Vagina (tissue), 2 donors: ENCODE results near the gene ANKS1B. TPM values are rescaled to one million over a fixed set of nuclear protein-coding genes. Genes with fewer than 3 reads are reported as not detected.

ENCODE experiments used
- DNase-seq, 2 donors: peaks; one replicate each; pipeline ENCODE4 v3.0.0-alpha.2; 2017; ENCODE audit errors: extremely low spot score in 2 of 2
- H3K27ac ChIP-seq: fragments of 200-600 bp; sonication (generic); one replicate; pipeline ENCODE4 v1.5.1; 2019
- H3K27me3 ChIP-seq: fragments of 200-600 bp; sonication (generic); one replicate; pipeline ENCODE4 v1.5.1; 2019
- H3K36me3 ChIP-seq, 2 donors: fragments of 200-600 bp; sonication (generic); one replicate each; pipeline ENCODE4 v1.5.1; 2017 to 2019
- H3K4me1 ChIP-seq: fragments of 200-600 bp; sonication (generic); one replicate; pipeline ENCODE4 v1.5.1; 2019
- H3K4me3 ChIP-seq, 2 donors: fragments of 200-600 bp; sonication (generic); 1 replicate in 1 of 2; 2 replicates in 1 of 2; pipeline ENCODE4 v1.5.1; 2016 to 2019
- H3K9me3 ChIP-seq: fragments of 200-600 bp; sonication (generic); one replicate; pipeline ENCODE4 v1.5.1; 2019
- POLR2A ChIP-seq, 2 donors: fragments of 450-650 bp; IDR thresholded peaks; one replicate each; pipeline ENCODE4 v1.6.1; 2017; ENCODE audit warnings: antibody characterized with exemption in 2 of 2, mild to moderate bottlenecking in 2 of 2, moderate library complexity in 2 of 2
- POLR2AphosphoS5 ChIP-seq, 2 donors: sonication (generic); formaldehyde crosslinking; IDR thresholded peaks; one replicate each; pipeline ENCODE4 v1.9.0; 2017; ENCODE audit warnings: antibody characterized with exemption in 2 of 2, mild to moderate bottlenecking in 2 of 2, low read depth in 1 of 2; ENCODE audit not compliant: insufficient read depth in 1 of 2
- intact Hi-C: fragments of 100-400 bp; cut with DNase I; formaldehyde crosslinking; loops from one replicate; pipeline ENCODE4 v1.15.1; 2023
- total RNA-seq: library from RNA; depleted of rRNA; stranded (reverse); fragments of >200 nt; gene quantifications from one replicate; pipeline ENCODE4 v1.2.3, GENCODE V29; 2016
- TF ChIP-seq, protein P1 (sequence below), 3 experiments: fragments of 450-650 bp in 2 of 3; fragments of 200-600 bp in 1 of 3; sonication (generic) in 1 of 3; IDR thresholded peaks; one replicate each; pipeline ENCODE4 v1.5.1; 2017 to 2019; ENCODE audit warnings: antibody characterized with exemption in 3 of 3, mild to moderate bottlenecking in 2 of 3, moderate library complexity in 2 of 3

ANKS1B gene
- total RNA-seq, 1 donor from 2014 or later: 11.5 TPM

DNA sequence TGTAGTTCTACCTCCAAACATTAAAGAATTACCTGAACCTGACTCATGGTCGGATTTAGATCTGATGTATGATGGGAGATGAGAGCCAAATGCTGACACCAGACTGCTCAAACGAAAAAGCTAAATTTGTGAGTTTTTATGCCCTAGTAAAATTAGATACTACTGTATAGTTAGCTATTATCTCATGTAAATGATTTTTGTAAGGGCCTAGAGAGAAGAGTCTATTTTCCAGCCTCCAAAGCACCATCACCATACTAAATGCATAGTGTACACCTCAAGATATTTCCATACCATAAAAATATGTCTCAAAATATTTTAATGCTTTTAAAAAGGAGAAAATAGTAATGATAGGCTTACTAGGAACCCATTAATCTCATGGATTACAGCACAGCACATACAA, 18.3 kb downstream of the ANKS1B start:
- H3K4me1 ChIP-seq: no peaks in the 10 kb centered on the region
- no peak overlapping the region for H3K4me3 ChIP-seq
- H3K27ac ChIP-seq: no peak overlapping the region
- H3K36me3 ChIP-seq: no peaks in the 10 kb centered on the region
- TF ChIP-seq POLR2A (IDR thresholded peaks at IDR 0.05) (no peak), POLR2AphosphoS5 (IDR thresholded peaks at IDR 0.05; ENCODE audit: insufficient read depth in 1 of 2, low read depth in 1 of 2) (no peak)
- TF ChIP-seq, protein P1, sequence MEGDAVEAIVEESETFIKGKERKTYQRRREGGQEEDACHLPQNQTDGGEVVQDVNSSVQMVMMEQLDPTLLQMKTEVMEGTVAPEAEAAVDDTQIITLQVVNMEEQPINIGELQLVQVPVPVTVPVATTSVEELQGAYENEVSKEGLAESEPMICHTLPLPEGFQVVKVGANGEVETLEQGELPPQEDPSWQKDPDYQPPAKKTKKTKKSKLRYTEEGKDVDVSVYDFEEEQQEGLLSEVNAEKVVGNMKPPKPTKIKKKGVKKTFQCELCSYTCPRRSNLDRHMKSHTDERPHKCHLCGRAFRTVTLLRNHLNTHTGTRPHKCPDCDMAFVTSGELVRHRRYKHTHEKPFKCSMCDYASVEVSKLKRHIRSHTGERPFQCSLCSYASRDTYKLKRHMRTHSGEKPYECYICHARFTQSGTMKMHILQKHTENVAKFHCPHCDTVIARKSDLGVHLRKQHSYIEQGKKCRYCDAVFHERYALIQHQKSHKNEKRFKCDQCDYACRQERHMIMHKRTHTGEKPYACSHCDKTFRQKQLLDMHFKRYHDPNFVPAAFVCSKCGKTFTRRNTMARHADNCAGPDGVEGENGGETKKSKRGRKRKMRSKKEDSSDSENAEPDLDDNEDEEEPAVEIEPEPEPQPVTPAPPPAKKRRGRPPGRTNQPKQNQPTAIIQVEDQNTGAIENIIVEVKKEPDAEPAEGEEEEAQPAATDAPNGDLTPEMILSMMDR (IDR thresholded peaks at IDR 0.05): no peak
- H3K9me3 ChIP-seq: no peaks in the 10 kb centered on the region
- DNase-seq: no peak
- intact Hi-C loops: no loop called here
- no peaks in the 10 kb centered on the region for H3K27me3 ChIP-seq

DNA sequence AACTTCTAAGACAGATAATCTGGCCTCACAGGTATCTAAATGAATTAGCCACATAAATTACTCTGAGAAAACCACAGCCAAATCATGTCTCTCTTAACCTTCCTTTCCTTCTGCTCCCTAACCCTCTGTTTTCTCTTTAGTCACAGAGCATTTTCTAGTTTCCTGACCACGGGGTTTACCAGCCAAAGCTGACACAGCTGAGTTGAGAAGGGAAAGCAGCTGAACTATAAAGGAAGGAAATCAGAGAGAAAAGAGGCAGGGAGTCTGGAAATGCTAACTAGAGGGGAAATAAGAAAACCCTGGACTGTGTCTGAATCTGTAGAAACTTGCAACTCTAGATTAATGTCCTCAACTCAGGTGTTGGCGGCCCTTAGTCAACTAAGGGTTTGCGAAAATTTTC, 24.4 kb downstream of the ANKS1B start:
- Histone ChIP-seq H3K9me3 (no peaks in the 10 kb centered on the region), H3K4me1 (peaks cover 12% of the 10 kb centered on the region), H3K36me3 (no peaks in the 10 kb centered on the region), H3K27me3 (no peaks in the 10 kb centered on the region), H3K27ac (no peak overlapping the region), H3K4me3 (no peak overlapping the region)
- no peak for TF ChIP-seq POLR2AphosphoS5 (IDR thresholded peaks at IDR 0.05; ENCODE audit: insufficient read depth in 1 of 2, low read depth in 1 of 2)
- no peak for TF ChIP-seq POLR2A (IDR thresholded peaks at IDR 0.05)
- TF ChIP-seq, protein P1 (IDR thresholded peaks at IDR 0.05): no peak
- intact Hi-C loops: no loop called here
- DNase-seq: no peak

DNA sequence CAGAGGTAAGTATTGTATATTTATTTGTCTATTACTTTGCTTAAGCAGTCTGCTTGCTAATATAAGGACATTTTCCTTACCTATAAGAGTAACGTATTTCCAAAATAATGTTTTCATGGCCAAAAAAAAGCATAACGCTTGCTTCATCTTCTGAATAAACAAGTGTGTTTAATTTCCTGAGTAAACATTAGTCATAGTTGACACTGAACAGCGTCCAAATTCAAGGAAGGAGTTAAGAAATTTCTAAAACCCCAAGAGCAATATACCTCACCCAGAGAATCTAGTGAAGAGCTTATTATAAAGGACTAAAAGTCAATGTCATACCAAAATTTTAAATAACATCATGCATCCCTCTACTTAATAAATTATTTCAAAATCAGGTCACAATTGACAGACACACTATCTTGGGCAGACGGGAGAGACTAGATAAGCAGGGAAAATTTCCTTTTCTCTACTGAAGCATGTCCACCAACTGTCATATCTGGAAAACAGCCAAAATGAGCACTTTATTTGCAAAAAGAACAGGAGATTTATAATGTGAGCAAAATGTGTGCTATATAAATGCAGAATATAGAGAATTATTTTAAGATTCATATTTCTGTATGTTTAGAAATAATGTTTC, 25.1 kb downstream of the ANKS1B start:
- no peak overlapping the region for H3K27ac ChIP-seq
- no peak for TF ChIP-seq POLR2A (IDR thresholded peaks at IDR 0.05)
- TF ChIP-seq, protein P1 (IDR thresholded peaks at IDR 0.05): no peak
- no peak for TF ChIP-seq POLR2AphosphoS5 (IDR thresholded peaks at IDR 0.05; ENCODE audit: insufficient read depth in 1 of 2, low read depth in 1 of 2)
- H3K27me3 ChIP-seq: no peaks in the 10 kb centered on the region

DNA sequence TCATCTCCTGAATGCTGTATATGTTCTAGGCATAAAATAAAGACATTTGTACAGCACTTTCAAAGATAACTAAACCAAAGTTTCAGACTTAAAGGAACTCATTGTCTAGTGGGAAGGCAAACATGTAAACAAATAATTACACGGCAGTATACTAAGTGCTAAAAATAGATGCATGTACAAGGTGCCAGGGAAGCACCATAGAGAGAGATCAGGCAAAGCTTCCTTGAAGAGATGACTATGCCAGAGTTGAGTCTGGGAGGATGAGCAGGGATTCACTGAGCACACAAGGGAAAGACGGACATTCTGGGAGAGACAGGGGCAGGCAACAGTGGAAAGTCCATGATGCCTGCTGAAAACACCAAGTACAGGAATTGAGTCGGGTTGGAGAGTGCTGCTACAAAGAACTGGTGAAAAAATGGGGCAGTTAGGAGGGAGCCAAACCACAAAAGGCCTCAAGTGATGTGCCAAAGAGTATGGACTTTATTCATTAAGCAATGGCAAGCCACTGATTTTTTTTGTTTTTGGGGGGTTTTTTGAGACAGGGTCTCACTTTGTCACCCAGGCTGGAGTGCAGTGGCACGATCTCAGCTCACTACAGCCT, 26.8 kb downstream of the ANKS1B start:
- peaks cover 12% of the 10 kb centered on the region for H3K4me1 ChIP-seq
- no peak overlapping the region for H3K4me3 ChIP-seq
- TF ChIP-seq POLR2A (IDR thresholded peaks at IDR 0.05) (no peak), POLR2AphosphoS5 (IDR thresholded peaks at IDR 0.05; ENCODE audit: insufficient read depth in 1 of 2, low read depth in 1 of 2) (no peak)
- TF ChIP-seq, protein P1 (IDR thresholded peaks at IDR 0.05): no peak
- no peaks in the 10 kb centered on the region for H3K27me3 ChIP-seq
- H3K9me3 ChIP-seq: no peaks in the 10 kb centered on the region
- no peaks in the 10 kb centered on the region for H3K36me3 ChIP-seq
- DNase-seq: no peak
- no peak overlapping the region for H3K27ac ChIP-seq
- intact Hi-C loops: no loop called here

More for the DNA sequence above, 25.1 kb downstream of the ANKS1B start:
- intact Hi-C loops: no loop called here
- DNase-seq: no peak
- Histone ChIP-seq H3K9me3 (no peaks in the 10 kb centered on the region), H3K4me3 (no peak overlapping the region), H3K4me1 (peaks cover 12% of the 10 kb centered on the region), H3K36me3 (no peaks in the 10 kb centered on the region)

DNA sequence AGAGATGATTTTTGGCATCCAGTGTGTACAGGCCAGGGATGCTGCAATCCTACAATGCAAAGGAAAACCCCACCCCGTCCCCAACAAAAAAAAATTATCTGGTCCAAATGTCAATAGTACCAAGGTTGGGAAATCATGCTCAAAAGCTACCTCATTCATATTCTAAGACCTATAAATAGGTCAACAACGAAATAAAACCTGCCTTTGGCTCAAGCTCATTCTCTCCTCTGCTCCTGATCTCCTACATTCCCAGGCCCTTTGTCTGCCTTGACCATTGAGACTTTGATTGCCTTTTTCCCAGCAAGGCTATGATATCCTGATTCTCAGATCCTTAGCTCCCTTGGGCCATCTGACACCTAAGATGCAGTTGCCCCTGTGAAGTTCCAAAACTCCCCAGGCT, 30.0 kb downstream of the ANKS1B start:
- Histone ChIP-seq H3K4me1 (peaks cover 3% of the 10 kb centered on the region), H3K9me3 (no peaks in the 10 kb centered on the region), H3K4me3 (no peak overlapping the region), H3K27ac (no peak overlapping the region), H3K27me3 (no peaks in the 10 kb centered on the region), H3K36me3 (no peaks in the 10 kb centered on the region)
- intact Hi-C loops: no loop called here
- no peak for DNase-seq
- no peak for TF ChIP-seq POLR2A (IDR thresholded peaks at IDR 0.05)
- TF ChIP-seq, protein P1 (IDR thresholded peaks at IDR 0.05): no peak
- TF ChIP-seq POLR2AphosphoS5 (IDR thresholded peaks at IDR 0.05; ENCODE audit: insufficient read depth in 1 of 2, low read depth in 1 of 2): no peak
